Pancreas (tissue), 10 donors: Measurements from ENCODE around the gene USP13. TPM values are rescaled to one million over a fixed set of nuclear protein-coding genes. Genes with fewer than 3 reads are reported as not detected.

Source experiments
- ATAC-seq, 4 donors: fragments of 200-7000 bp; cut with Tn5 transposase; one replicate each; pipeline versions ENCODE4 v1.8.0 to v1.9.1; 2020; ENCODE audit warnings: mild to moderate bottlenecking in 4 of 4, moderate library complexity in 4 of 4
- DNase-seq, 6 donors: peaks; one replicate each; pipeline ENCODE4 v3.0.0-alpha.2; 2020
- FAIRE-seq: peaks from 2 replicates; lab custom pipeline; 2012; peaks lifted over from hg19 to GRCh38; lab: Jason Lieb, UNC
- H3K27ac ChIP-seq, 4 donors: fragments of 200-600 bp; sonication (generic); 1 replicate in 3 of 4; 2 replicates in 1 of 4; pipeline versions ENCODE4 v1.5.0 to v1.8.0; 2020
- H3K27me3 ChIP-seq, 4 donors: fragments of 200-600 bp; one replicate each; pipeline ENCODE4 v1.8.0; 2021
- H3K36me3 ChIP-seq, 3 donors: fragments of 200-600 bp; sonication (generic) in 1 of 3; one replicate each; pipeline versions ENCODE4 v1.5.0 to v1.8.0; 2020 to 2021
- H3K4me1 ChIP-seq, 3 donors: fragments of 200-600 bp; one replicate each; pipeline ENCODE4 v1.8.0; 2021
- H3K4me3 ChIP-seq, 4 donors: fragments of 200-600 bp; sonication (generic) in 2 of 4; one replicate each; pipeline versions ENCODE4 v1.5.0 to v1.8.0; 2020 to 2021
- H3K9me3 ChIP-seq, 4 donors: fragments of 200-600 bp; one replicate each; pipeline ENCODE4 v1.8.0; 2021
- CTCF ChIP-seq, 4 donors: fragments of 200-600 bp; sonication (generic) in 3 of 4; IDR thresholded peaks; one replicate each; pipeline versions ENCODE4 v1.5.0 to v1.8.0; 2021; ENCODE audit warnings: antibody characterized with exemption in 4 of 4
- WGBS, 2 donors: extraction: QIAGEN DNeasy Blood & Tissue Kit; methylation state at CpG; one replicate each; pipeline ENCODE4 v1.1.7; 2013; 5-methylcytosine and 5-hydroxymethylcytosine counted together
- intact Hi-C, 3 donors: fragments of 100-400 bp; cut with DNase I; formaldehyde crosslinking; loops; one replicate each; pipeline versions ENCODE4 v1.11.1 to v1.14.2; 2022
- polyA plus RNA-seq, 2 donors: library from polyadenylated mRNA; stranded (reverse); fragments of 200-250 nt; gene quantifications; one replicate each; pipeline ENCODE4 v1.2.3, GENCODE V29; 2013
- total RNA-seq, 6 donors: library from RNA; stranded (reverse); fragmentation: NEBNext Ultra II Directional in 4 of 6; extraction: Animal tissue kit (Norgen Biotek cat#: 25700) in 4 of 6; gene quantifications; one replicate each; pipeline versions ENCODE4 v1.2.1 to v1.2.4, GENCODE V29; 2021 to 2023
- donor health status: healthy with polysubstance abuse.
- donor health status: DM: no; HTN: no; CAD: no; lungs with moderate emphysema.
- donor health status: DM: no; HTN: no; CAD: no.
- donor health status: control.
- donor health status: control.
- donor health status: Bipolar disorder and iron deficiency.
- donor health status: DM: yes; HTN: yes; CAD: no.
- donor health status: DM: no; HTN: no; CAD: no.
- donor health status: DM: no; HTN: no; CAD: no.
- donor health status: DM: yes; HTN: yes; CAD: no.

USP13 gene
- total and polyA plus RNA-seq, 8 donors = 1.1 to 6.1 (median 4.8) TPM

GRCh38 chr3:179734497-179735281 lies 81.8 kb downstream of the USP13 start:
- Histone ChIP-seq H3K27ac (no peak overlapping the region), H3K9me3 (no peaks in the 10 kb centered on the region), H3K27me3 (no peaks in the 10 kb centered on the region), H3K4me1 (no peaks in the 10 kb centered on the region), H3K4me3 (no peak overlapping the region), H3K36me3 (no peaks in the 10 kb centered on the region)
- DNase-seq (no peak), ATAC-seq (no peak), FAIRE-seq (no peak)
- 80 to 87% methylated on average over 4 of the region's 4 CpGs for WGBS, 2 donors
- intact Hi-C loops = no loop called here
- TF ChIP-seq CTCF (IDR thresholded peaks at IDR 0.05) = no peak

- Histone ChIP-seq H3K4me3 (no peak overlapping the region), H3K4me1 (no peaks in the 10 kb centered on the region), H3K27ac (no peak overlapping the region), H3K27me3 (no peaks in the 10 kb centered on the region), H3K9me3 (no peaks in the 10 kb centered on the region), H3K36me3 (no peaks in the 10 kb centered on the region)
- no peak for ATAC-seq
- DNase-seq = no peak
- FAIRE-seq = no peak
- intact Hi-C loops = no loop called here
- TF ChIP-seq CTCF (IDR thresholded peaks at IDR 0.05) = no peak
Measured at GRCh38 chr3:179735321-179735720, 82.5 kb downstream of the USP13 start.

DNA sequence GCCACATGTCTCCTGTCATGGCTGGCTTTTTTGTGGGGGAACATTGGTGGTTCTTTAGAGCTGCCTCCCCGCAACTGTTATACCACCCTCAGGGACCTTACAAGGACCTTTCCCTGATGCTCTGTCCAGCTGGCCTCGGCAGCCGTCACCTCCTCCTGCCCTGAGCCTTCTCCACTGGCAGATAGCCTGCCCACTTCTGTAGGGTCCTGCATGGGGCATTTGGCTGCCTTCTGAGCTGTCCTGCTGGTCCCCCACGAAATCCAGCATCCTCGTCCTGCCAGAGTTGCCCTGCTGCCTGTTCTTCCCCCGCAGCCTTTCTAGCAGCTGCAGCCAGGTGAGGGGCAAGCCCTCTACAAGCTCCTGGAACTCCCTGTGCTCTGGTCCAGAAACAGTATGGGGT lies 86.2 kb downstream of the USP13 start:
- TF ChIP-seq CTCF (IDR thresholded peaks at IDR 0.05) = no peak
- DNase-seq (no peak), ATAC-seq (no peak), FAIRE-seq (no peak)
- Histone ChIP-seq H3K27ac (no peak overlapping the region), H3K4me1 (no peaks in the 10 kb centered on the region), H3K36me3 (peaks cover 0 to 9% (median 0%) of the 10 kb centered on the region in 3 donors), H3K4me3 (no peak overlapping the region), H3K9me3 (no peaks in the 10 kb centered on the region), H3K27me3 (no peaks in the 10 kb centered on the region)
- whole genome bisulfite sequencing, 2 donors = 90 to 94% methylated on average over 6 of the region's 6 CpGs
- intact Hi-C loops = no loop called here

- intact Hi-C loops = no loop called here
- TF ChIP-seq CTCF (IDR thresholded peaks at IDR 0.05) = no peak
- no peaks in the 10 kb centered on the region for H3K9me3 ChIP-seq
- H3K27ac ChIP-seq = no peak overlapping the region
- H3K27me3 ChIP-seq = no peaks in the 10 kb centered on the region
- no peak for FAIRE-seq
- H3K4me3 ChIP-seq = no peak overlapping the region
- peaks cover 0 to 9% (median 0%) of the 10 kb centered on the region in 3 donors for H3K36me3 ChIP-seq
- no peak for ATAC-seq
- DNase-seq = no peak
- no peaks in the 10 kb centered on the region for H3K4me1 ChIP-seq
- 87% methylated on average over 12 of the region's 12 CpGs for WGBS, 2 donors
Measured at GRCh38 chr3:179739816-179740594, 87.2 kb downstream of the USP13 start.
